Testis (tissue), 3 donors: ENCODE results near the gene HDAC8. TPM values are rescaled to one million over a fixed set of nuclear protein-coding genes. Genes with fewer than 3 reads are reported as not detected.
A peak's percentile ranks its signal among the peaks of the same experiment; 100 is the strongest.

Source experiments
- DNase-seq: peaks from one replicate; pipeline ENCODE4 v3.0.0-alpha.2; 2019
- H3K27ac ChIP-seq, 2 donors: fragments of 200-600 bp; sonication (generic); one replicate each; pipeline ENCODE4 v1.5.1; 2019
- H3K27me3 ChIP-seq: fragments of 200-600 bp; sonication (generic); one replicate; pipeline ENCODE4 v1.5.1; 2019
- H3K36me3 ChIP-seq: fragments of 200-600 bp; sonication (generic); one replicate; pipeline ENCODE4 v1.5.1; 2017; ENCODE audit warnings: low read depth; ENCODE audit errors: missing control alignments
- H3K4me1 ChIP-seq: fragments of 200-600 bp; sonication (generic); one replicate; pipeline ENCODE4 v1.5.1; 2019
- H3K4me3 ChIP-seq, 2 donors: fragments of 200-600 bp; sonication (generic); one replicate each; pipeline ENCODE4 v1.5.1; 2017 to 2019
- H3K9me3 ChIP-seq: fragments of 200-600 bp; sonication (generic); one replicate; pipeline ENCODE4 v1.5.1; 2017
- CTCF ChIP-seq, 3 experiments: fragments of 450-650 bp in 2 of 3; fragments of 200-600 bp in 1 of 3; sonication (generic) in 1 of 3; IDR thresholded peaks; one replicate each; pipeline ENCODE4 v1.5.1; 2016 to 2019; ENCODE audit warnings: antibody characterized with exemption in 3 of 3, mild to moderate bottlenecking in 2 of 3, moderate library complexity in 1 of 3
- POLR2A ChIP-seq: fragments of 450-650 bp; IDR thresholded peaks from one replicate; pipeline ENCODE4 v1.6.1; 2017; ENCODE audit warnings: antibody characterized with exemption, mild to moderate bottlenecking, moderate library complexity
- WGBS, 2 donors: methylation state at CpG; one replicate each; pipeline ENCODE4 v1.1.5; 2018; 5-methylcytosine and 5-hydroxymethylcytosine counted together
- intact Hi-C: fragments of 100-400 bp; cut with DNase I; formaldehyde crosslinking; loops from one replicate; pipeline ENCODE4 v1.15.1; 2023; ENCODE audit warnings: low total_unique reads
- polyA plus RNA-seq: library from polyadenylated mRNA; stranded (reverse); fragments of 350-450 nt; fragmentation: Illumina TruSeq; extraction: RNeasy Lipid Tissue Mini Kit (QIAGEN cat#74804); gene quantifications from one replicate; pipeline ENCODE4 v1.2.3, GENCODE V29; 2014; ENCODE audit warnings: low read depth, low replicate concordance; ENCODE audit not compliant: insufficient read depth
- total RNA-seq, 2 donors: library from RNA; depleted of rRNA; stranded (reverse); fragments of >200 nt; gene quantifications; one replicate each; pipeline ENCODE4 v1.2.3, GENCODE V29; 2016

Gene HDAC8
- total and polyA plus RNA-seq, 3 donors from 2014 or later, result 8.3 to 30.3 (median 25.2) TPM

DNA sequence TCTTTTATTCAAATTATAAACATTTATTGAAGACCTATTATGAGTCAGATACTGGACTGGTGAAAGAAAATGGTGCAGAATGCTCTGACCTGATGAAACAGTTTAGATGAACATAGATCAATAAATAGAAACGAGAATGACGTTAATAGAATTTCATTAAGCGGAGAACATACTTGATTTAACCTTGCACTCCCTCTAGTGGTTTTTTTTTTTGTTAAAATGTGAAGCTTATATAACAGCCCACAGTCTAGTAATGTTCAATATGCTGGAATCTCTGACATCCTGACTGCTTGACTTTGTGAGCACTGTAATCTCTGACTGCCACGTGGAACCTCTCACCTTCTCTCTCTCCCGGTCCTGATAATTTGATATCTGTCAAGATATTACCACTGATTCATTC lies 32.3 kb downstream of the HDAC8 start:
- Histone ChIP-seq H3K4me1 (peaks cover 5% of the 10 kb centered on the region), H3K36me3 (no peaks in the 10 kb centered on the region), H3K9me3 (no peaks in the 10 kb centered on the region), H3K27ac (no peak overlapping the region), H3K27me3 (no peaks in the 10 kb centered on the region), H3K4me3 (no peak overlapping the region)
- WGBS, 2 donors, result 18 to 33% methylated on average over 5 of the region's 5 CpGs
- no peak for DNase-seq
- intact Hi-C loops, result no loop called here
- TF ChIP-seq POLR2A (no peak), CTCF (IDR thresholded peaks at IDR 0.05) (peak in 2 of 3 experiments; percentile 6 to 40)

GRCh38 chrX:72539822-72540221 lies 32.8 kb downstream of the HDAC8 start:
- intact Hi-C loops, result no loop called here
- 60 to 86% methylated on average over 2 of the region's 2 CpGs for WGBS, 2 donors
- Histone ChIP-seq H3K36me3 (no peaks in the 10 kb centered on the region), H3K27ac (no peak overlapping the region), H3K4me1 (peaks cover 5% of the 10 kb centered on the region), H3K27me3 (no peaks in the 10 kb centered on the region), H3K4me3 (no peak overlapping the region), H3K9me3 (no peaks in the 10 kb centered on the region)
- TF ChIP-seq CTCF (IDR thresholded peaks at IDR 0.05) (no peak), POLR2A (no peak)
- DNase-seq, result peak; percentile 33

DNA sequence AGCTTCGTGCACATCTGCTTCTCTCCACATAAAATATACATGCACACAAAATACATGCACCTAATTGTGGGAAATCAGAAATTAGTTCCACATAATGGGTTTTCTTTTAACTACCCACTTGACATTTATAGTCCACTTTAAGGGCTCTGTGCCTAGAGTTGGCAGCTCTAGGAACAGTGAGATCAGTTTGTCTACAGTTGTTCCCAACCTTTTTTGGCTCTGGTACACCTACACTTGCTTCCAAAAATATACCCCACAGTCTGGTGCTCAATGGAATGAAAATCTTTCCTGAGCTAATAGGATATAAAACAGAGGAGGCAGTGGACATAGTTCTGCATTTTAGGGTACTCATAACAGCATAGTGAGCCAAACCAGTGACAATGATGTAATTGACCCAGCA lies 36.1 kb downstream of the HDAC8 start:
- no peak for DNase-seq
- Histone ChIP-seq H3K36me3 (no peaks in the 10 kb centered on the region), H3K27ac (no peak overlapping the region), H3K27me3 (no peaks in the 10 kb centered on the region), H3K9me3 (no peaks in the 10 kb centered on the region), H3K4me1 (peaks cover 5% of the 10 kb centered on the region), H3K4me3 (no peak overlapping the region)
- TF ChIP-seq CTCF (IDR thresholded peaks at IDR 0.05) (no peak), POLR2A (no peak)
- intact Hi-C loops, result no loop called here
- 94 to 100% methylated on average over 1 of the region's 1 CpG for WGBS, 2 donors

DNA sequence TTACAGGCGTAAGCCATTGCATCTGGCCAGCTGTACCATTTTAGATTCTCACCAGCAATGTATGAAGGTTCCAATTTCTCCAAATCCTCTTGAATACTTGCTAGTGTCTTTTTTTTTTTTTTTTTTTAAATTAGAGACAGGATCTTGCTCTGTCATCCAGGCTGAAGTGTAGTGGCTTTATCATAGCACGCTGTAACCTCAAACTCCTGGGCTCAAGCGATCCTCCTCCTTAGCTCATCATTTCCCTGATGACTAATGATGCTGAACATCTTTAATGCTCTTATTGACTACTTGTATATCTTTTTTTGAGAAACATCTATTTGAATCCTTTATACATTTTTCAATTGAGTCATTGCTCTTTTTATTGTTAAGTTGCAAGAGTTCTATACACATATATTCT lies 40.3 kb downstream of the HDAC8 start:
- Histone ChIP-seq H3K9me3 (no peaks in the 10 kb centered on the region), H3K27ac (no peak overlapping the region), H3K4me3 (no peak overlapping the region), H3K27me3 (no peaks in the 10 kb centered on the region), H3K36me3 (no peaks in the 10 kb centered on the region), H3K4me1 (no peaks in the 10 kb centered on the region)
- intact Hi-C loops, result no loop called here
- TF ChIP-seq CTCF (IDR thresholded peaks at IDR 0.05) (no peak), POLR2A (no peak)
- 88 to 96% methylated on average over 3 of the region's 3 CpGs for WGBS, 2 donors
- DNase-seq, result no peak
